Activated CD4-positive, CD25-positive, alpha-beta regulatory T cell treated with anti-CD3 and anti-CD28 coated beads, Interleukin-2, amount 50 U/mL, for 24 hours (primary cell): ENCODE measurements around the gene VASH2.

Experiments used
- ATAC-seq, 2 donors: fragments of 150-1000 bp; cut with Tn5 transposase; one replicate each; pipeline ENCODE4 v1.10.0; 2021; ENCODE audit warnings: mild to moderate bottlenecking in 1 of 2, moderate library complexity in 1 of 2

The VASH2 gene

DNA sequence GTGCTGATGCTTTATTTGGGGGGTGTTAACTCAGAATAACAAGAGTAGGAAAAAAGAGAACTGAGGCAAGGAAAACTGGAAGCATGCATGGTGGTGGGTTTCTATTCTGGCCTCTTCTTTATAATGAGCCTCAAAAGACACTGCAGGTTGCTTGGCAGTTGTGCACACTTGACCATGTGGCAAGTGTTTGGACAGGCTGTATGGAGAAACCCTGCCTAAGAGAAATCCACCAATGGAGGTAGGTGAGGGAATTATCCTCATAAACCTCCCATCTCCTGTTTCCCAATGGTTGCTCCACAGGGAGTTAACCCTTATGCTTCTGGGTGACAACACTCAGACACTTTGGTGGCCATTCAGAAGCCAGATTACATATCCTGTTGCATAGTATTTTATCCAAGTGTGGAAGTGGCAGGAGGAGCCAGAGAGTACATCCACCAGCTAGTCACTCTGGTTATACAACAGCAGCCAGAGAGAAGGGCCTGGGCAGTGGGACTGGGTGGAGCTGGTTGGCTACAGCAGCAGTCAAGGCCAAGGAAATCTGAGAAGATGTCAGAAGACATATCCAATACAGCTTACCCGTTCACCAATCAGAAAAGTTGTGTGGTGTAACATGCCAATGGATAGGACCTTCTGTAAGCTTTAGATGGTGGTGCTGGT, 16.4 kb upstream of the VASH2 start:
- no peak for ATAC-seq

DNA sequence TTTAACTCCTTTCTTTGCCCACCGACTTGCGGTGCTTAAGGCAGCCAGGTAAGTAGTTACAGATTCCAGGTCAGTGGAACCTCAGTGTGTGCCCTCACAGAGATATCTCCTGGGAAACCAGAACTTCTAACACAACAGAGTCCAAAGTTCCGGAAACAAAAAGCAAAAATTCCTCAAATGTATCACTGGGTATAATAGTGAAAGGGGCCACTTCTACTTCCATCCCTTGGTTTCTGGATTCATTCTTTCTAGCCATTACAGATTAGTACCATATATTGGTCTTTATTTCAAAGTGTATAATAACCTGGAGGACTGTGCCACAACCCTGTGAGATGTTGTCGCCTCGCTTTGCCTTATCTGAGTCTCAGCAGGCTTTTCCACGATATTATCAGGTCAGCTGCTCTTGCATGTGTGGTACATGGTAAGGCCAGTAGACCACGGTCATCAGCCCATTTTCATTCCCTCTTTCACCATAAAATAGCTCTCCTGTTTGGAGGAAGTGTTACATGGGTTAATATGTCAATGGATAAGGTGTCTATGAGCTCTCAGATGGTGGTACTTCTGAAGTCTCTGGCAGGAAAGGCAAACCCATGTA, 14.9 kb upstream of the VASH2 start:
- no peak for ATAC-seq

DNA sequence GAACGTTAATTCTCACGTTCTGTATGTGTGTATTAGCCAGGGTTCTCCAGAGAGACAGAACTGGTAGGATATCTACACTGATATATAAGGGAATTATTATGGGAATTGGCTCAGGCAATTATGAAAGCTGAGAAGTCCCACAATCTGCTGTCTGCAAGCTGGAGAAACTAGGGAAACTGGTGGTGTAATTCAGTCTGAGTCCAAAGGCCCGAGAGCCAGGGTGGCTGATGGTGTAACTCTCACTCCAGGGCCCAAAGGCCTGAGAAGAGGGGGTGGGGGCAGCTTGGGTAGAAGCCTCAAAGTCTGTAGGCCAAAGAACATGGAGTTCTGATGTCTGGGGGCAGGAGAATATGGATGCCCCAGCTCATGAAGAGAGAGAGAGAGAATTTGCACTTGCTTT, 13.3 kb upstream of the VASH2 start:
- ATAC-seq: no peak

DNA sequence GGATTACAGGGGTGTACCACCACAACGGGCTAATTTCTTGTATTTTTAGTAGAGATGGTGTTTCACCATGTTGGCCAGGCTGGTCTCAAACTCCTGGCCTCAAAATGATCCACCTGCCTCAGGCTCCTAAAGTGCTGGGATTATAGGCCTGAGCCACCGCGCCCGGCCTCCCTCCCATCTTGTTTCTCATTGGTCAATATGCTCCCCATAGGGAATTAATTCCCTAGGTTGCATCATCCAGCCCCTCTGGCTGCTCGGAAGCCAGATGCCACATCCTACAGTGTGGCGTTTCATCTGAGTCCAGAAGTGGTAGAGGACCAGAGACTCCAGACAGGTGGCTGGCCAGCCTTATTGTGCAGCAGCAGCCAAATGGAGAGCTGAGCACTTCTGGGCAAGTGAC, 11.5 kb upstream of the VASH2 start:
- ATAC-seq: no peak

DNA sequence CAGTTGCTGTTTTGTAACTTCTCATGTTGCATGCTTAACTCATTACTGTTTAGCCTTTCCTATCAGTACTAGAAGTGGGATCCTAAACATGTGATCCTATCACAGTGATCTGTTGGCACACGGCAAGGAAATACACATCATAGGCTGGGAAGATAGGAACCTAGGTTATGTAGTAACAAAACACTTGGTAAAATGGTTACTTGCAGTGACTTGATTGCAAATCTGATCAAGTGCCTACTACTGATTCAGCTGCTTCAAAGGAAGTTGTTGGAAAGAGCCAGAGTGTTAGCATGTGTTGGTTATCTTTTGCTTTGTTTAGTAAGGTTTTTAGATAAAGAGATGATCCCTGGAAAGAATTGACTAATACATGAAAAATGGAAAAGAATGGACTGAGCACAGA, 8.9 kb upstream of the VASH2 start:
- no peak for ATAC-seq

DNA sequence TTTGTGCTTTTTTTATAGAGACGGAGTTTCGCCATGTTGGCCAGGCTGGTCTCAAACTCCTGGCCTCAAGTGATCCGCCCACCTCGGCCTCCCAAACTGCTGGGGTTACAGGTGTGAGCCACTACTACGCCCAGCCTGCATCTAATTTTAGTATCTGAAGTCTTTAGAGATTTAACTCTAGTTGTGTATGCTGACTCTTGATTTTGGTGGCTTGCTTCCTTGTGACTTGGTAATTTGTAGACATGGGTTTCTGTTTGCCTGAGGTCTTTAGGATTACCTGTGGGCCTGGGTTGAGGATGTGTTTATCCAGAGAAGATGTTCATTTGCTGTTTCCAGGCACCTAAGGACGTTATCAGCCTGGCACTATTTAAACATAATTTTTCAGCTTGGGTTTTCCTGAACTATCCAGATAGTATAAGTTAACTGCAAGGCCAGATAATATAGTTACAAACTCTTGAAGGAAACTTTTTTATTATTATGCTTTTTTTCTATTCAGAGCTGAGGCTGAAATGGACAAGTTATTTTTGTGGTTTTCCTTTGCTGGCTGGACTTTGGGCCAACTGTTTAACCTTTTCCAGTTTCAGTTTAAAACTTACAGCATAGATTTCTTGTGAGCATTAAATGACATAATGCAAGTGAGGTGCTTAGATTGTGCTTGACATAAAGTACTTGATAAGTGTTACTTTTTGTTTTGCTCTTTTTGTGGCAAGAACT, 7.5 kb upstream of the VASH2 start:
- no peak for ATAC-seq

DNA sequence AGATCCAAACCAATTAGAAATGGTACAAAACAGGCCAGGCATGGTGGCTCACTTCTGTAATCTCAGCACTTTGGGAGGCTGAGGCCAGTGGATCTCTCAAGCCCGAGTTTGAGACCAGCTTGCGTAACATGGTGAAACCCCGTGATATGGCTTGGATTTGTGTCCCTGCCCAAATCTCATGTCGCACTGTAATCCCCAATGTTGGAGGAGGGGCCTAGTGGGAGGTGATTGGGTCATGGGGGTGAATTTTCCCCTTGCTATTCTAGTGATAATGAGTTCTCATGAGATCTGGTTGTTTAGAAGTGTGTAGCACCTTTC, 7.0 kb upstream of the VASH2 start:
- ATAC-seq: no peak

DNA sequence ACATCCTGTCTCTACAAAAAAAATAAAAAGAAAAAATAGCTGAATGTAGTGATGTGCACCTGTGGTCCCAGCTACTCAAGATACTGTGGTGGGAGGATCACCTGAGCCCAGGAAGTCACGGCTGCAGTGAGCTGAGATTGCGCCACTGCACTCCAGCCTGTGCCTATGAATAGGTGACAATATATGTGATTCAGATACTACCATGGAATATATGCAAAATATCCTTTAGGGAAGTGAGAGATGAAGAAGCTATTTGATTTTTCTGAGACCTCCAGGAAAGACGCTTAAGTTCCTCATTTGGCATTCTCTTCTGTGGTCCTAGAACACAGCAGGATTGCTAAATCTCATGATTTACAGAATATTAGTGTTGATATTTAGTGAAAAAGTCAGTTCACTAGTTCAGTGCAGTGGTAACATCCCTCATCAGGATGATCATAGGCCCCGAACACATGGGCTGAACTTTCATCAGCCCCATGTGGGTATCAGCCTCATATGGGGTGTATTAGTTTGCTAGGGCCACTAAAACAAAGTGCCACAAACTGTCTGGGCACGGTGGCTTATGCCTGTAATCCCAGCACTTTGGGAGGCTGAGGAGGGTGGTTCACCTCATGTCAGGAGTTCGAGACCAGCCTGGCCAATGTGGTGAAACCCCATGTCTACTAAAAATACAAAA, 6.0 kb upstream of the VASH2 start:
- ATAC-seq: no peak

DNA sequence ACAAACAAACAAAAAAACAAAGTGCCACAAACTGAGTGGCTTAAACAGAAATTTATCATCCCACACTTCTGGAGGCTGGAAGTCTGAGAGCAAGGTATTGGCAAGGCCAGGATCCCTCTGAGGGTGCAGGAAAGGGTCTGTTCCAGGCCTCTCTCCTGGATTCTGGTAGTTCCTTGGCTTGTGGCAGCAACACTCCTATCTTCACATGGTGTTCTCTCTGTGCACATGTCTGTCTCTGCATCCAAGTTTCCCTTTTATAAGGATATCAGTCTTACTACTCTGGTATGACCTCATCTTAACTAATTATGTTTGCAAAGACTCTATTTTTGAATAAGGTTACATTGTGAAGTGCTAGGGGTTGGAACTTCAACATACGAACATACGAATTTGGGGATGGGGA, 5.3 kb upstream of the VASH2 start:
- no peak for ATAC-seq

DNA sequence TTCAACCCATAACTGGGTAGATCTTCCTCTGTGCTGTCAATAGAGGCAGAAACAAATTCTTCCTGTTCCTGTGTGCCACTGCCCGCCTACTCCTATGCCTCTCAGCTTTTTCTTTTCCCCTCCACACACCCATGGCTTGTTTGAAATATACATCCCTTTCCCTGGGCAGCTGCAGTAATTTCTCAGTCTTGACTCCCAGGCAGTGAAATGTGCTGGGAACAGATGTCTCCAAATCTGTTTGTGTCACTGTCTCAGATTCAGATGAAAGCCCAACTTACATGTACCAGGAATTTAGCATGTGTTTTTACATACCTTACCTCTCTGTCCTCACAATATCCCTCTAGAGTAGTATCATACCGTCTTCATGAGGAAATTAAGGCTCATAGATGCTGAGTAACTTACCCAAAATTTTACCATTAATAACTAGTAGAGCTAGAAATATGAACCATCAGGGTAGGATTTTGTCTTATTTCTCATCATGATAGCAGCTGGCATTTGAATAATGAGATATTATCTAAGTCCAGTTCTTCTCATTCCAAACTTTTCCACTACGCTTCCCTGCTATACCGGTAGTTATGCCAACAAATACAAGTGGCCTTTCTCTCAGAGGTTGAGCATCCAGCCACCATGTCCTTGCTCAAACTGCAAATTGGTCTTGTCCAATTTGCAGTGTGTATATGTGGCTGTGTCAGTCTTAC, 4.7 kb upstream of the VASH2 start:
- no peak for ATAC-seq

DNA sequence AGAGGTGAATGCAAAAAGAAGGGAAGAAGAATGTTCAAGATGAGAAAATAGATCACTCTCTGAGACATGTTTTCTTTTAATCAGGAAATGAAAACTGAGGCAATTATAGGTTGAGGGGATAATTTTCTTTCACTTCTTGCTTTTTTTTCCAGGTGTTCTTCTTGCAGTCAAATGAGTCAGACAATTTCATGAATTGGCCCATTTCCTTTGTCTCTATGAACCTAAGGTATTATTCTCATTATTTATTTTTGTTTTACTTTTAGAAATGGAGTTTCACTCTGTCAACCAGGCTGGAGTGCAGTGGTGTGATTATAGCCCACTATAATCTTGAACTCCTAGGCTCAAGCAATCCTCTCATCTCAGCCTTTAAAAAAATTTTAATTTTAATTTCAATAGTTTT, 3.5 kb upstream of the VASH2 start:
- no peak for ATAC-seq

DNA sequence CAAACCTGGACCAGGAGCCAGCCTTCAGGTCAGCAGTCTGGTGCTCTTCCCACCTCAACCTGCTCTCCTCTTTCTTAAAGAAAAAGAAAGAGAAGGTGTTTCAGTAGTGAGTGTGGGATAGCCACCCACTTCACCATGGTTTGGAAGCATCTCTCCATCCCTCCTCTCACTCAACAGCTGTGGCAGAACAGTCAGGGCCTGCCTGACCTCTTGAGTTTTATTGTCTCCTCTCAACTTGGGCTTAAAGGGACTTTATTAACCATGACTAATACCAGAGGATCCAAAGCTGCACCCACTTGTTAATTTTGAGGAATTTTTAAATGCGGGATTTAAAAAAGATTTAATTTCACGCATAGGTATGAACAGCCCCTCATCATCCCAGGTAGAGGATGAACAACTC, 570 bp upstream of the VASH2 start:
- no peak for ATAC-seq

DNA sequence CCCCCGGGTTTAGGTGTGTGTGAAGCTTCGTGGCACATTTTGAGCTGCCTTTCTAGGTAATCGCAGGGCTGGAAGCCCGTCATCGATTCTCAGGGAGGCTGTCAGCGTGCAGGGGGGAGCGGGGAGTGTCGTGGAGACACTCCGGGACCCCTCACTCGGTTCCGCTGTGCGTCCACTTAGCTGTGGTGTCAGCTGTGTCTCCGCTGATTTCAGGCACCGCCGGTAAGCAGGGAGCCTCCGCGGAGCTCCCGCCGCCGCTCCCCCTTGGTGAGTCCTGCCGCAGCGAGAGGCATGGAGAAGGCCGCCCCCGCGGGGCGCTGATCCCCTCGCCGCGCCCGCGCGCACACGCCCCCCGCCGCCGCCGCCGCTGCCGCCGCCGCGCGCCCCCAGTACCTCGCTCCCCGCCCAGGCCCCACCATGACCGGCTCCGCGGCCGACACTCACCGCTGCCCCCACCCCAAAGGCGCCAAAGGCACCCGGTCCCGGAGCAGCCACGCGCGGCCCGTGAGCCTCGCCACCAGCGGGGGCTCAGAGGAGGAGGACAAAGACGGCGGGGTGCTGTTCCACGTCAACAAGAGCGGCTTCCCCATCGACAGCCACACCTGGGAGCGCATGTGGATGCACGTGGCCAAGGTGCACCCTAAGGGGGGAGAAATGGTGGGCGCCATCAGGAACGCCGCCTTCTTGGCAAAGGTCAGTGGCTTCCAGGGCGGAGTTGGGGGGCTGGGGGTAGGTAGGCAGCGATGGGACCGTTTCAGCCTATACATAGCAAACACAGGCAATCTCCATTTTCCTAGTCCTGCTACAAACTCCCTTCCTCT, 995 bp downstream of the VASH2 start:
- ATAC-seq: no peak

DNA sequence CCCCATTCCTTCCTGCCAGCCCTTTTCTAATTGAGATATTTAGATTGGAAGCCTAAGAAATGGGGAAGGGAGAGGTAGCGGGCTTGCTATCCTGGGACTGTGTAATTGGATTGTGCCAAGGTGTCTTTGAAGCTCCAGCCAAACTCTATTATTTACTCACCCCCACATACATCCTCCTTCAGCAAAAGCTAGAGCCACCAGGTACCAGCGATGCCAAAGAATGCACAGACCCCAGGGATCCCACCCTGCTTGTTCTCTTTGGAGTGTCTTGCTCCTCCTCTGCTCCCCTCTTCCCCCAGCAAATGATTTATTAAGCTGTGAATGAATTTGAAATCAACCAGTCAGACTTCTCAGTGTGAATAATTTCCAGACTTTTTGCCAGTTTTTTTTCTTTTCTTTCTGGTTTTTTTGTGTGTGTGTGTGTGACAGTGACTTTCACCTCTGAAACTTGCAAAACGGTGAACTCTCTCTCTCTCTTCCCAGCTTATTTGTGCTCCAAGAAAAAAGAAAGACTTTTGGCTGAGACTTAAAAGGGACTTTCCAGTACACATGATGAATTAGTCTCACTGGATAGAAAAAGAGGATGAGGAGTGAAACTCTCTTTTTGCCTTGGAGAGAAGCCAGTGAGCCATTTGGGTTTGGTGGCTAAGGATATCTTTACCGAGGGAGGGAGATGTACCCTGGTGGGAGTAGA, 1.8 kb downstream of the VASH2 start:
- ATAC-seq: no peak

DNA sequence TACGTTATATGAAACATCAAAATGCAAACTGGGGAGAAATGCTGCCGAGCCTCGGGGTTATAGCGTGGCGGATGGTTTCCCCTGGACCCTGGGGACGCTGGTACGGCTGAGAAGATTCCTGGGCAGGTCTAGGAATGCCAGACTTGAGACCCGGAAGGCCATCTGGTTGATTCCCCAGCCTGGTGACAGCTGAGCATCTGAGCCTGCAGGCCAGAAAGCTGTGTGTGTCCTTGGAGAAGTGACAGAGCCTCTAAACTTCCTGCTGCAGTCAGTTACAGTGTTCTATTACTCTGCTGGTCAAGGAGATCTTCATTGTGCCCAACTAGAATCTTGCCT, 2.3 kb downstream of the VASH2 start:
- ATAC-seq: no peak

DNA sequence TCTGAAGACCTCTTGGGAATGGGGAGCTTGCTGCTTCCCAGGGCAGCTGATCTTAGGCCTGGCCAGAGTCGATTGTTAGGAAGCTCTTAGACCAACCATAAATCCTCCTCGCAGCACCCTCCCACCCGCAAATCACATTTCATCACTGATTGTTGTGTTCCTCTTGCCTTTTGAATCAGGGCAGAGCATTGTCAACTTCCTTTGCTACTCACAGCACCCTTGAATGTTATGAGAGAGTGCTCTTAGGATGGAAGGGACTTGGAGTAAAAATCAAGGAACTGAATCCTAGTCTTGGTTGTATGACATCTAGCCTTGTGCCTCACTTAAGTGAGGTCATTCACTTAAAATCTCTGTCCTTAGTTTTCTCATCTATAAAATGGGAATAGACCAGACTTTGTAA, 3.0 kb downstream of the VASH2 start:
- no peak for ATAC-seq

DNA sequence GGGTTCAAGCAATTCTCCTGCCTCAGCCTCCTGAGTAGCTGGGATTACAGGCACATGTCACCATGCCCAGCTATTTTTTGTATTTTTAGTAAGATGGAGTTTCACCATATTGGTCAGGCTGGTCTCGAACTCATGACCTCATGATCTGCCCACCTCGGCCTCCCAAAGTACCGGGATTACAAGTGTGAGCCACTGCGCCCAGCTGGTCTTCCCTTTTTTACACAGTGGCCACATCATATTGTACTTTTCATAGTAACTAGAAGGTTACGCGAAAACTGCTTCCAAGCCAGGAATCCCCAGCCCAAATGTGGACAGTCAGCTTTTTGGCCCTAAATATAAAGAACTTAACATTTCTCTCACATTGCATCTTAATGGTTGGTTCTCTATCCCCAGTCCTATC, 4.2 kb downstream of the VASH2 start:
- ATAC-seq: no peak

DNA sequence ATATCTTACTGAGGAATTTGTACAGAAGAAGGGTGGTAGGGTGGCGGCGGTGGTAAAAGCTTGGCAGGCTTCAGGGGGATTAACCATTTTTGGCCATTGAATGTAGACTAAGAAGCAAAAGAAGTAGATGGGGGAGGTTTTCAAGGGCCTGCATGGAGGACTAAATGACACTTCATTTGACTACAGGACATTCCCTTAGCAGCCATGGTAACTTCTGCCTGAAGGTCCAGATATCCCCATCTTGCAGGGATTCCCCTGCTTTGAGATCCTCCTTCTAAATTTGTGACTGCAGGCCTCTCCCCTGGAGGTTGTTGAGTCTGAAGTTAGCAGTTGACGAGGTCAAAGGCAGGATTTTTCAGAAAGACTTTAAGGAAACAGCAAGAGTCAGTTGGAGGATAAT, 4.8 kb downstream of the VASH2 start:
- no peak for ATAC-seq

DNA sequence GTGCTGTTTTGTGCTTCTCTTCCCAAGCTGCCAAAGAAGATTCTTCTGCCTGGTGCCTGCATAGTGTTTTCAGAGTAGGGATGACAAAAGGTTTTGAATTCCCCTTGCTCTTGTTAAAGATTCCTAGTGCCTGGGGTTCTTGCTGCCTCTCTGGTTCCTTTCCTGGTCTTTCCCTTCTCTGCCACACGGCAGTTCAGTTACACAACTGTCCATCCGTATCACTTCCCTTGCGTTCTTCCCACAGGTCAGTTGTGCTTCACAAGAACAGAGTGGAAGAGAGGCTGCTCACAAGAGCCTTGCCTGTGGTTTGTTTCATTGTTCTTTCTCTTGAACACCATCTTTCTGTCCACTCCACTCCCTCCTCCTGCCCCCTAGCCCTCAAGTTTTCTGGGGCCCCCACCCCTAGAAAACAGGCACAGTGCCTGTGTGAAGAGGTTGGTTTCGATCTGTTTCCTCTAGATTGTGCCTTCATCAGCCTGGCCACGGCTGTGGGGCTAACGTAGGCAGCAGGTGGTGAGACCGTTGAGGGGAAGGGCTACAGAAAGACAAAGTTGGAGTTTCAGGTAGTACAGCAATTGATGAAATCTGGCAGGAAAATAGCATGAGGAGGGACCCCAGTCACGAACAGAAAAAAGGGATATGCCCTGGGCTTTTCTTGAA, 5.8 kb downstream of the VASH2 start:
- no peak for ATAC-seq

DNA sequence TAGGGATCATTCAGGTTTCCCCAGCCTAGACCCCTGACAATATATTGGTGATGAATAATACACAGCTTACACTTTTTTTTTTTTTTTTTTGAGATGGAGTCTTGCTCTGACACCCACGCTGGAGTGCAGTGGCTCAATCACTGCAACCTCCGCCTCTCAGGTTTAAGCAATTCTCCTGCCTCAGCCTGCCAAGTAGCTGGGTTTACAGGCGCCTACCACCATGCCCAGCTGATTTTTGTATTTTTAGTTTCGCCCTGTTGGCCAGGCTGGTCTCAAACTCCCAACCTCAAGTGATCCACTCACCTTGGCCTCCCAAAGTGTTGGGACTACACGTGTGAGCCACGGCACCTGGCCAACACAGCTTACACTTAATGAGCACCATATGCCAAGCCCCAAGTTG, 7.2 kb downstream of the VASH2 start:
- ATAC-seq: no peak

DNA sequence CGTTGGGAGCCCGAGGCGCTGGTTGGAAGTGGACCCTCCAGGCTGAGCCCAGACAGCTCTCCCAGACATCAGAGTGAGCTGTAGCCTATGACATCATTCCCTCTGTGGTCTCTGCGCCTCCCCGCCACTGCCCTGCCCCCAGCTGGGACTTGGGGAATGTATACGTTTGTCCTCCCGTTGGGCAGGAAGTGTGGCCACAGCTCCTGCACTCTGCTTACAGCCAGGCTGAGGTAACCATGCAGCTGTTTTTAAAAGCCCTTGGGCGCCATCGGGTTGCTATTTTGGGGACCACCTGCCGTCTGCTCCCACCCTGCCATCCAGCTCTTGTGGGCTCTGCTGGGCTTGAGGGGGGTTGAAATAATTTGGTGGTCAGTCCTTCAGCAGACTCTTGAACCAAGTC, 7.8 kb downstream of the VASH2 start:
- ATAC-seq: no peak
